HCT116 (cell line): ENCODE results near the gene ZNRF3. TPM values are rescaled to one million over a fixed set of nuclear protein-coding genes. Genes with fewer than 3 reads are reported as not detected.

Source experiments
- ATAC-seq: fragments of 200-7000 bp; cut with Tn5 transposase; 2 replicates; pipeline ENCODE4 v1.9.1; 2020; ENCODE audit warnings: mild to moderate bottlenecking, moderate library complexity
- BruUV-seq: library from RNA; stranded (reverse); fragments of 400-500 nt; replicated peaks from 2 replicates; lab custom pipeline; 2021; lab: Mats Ljungman, UMichigan
- CTCF ChIA-PET: fragments of 300-600 bp; sonication (Branson Sonifier 250); formaldehyde crosslinking; loops from one replicate; lab custom pipeline; 2021; ENCODE audit warnings: antibody characterized with exemption; lab: Charles Lee
- POLR2A ChIA-PET: fragments of 300-600, 350-600 bp; sonication (Branson Sonifier 250); formaldehyde crosslinking; loops from one replicate; lab custom pipeline; 2021; ENCODE audit warnings: antibody characterized with exemption; lab: Charles Lee
- RAD21 ChIA-PET, 2 experiments: fragments of 300-600 bp; sonication (Branson Sonifier 250); formaldehyde crosslinking; loops; one replicate each; lab custom pipeline; 2023; ENCODE audit warnings: low total read pairs in 2 of 2; ENCODE audit not compliant: uncharacterized antibody in 2 of 2, unreplicated experiment in 2 of 2, low non-redundant PET in 1 of 2; lab: Charles Lee
- DNase-seq: peaks from one replicate; pipeline ENCODE4 v3.0.0-alpha.2; 2010; ENCODE audit warnings: low read depth, low spot score
- H2AFZ ChIP-seq: fragments of 200-600 bp; shearing (Covaris generic), sonication (generic); 2 replicates; pipeline ENCODE4 v1.6.1; 2017; ENCODE audit warnings: low read depth, mixed run types, mixed read lengths, antibody characterized with exemption, low read length; ENCODE audit not compliant: poor library complexity, severe bottlenecking
- H3K27ac ChIP-seq: 2 replicates; pipeline ENCODE4 v1.5.1; 2012; ENCODE audit warnings: low read depth, low read length
- H3K27me3 ChIP-seq: fragments of 200-600 bp; sonication (generic); 2 replicates; pipeline ENCODE4 v1.6.1; 2016; ENCODE audit warnings: mixed run types, low read length, mixed read lengths; ENCODE audit not compliant: insufficient read depth
- H3K36me3 ChIP-seq, 2 experiments: fragments of 200-500 bp in 1 of 2; fragments of 200-600 bp in 1 of 2; sonication (Bioruptor generic) in 1 of 2; sonication (generic) in 1 of 2; 2 replicates each; pipeline versions ENCODE4 v1.5.1 to v1.6.1; 2014 to 2016; ENCODE audit warnings: low read length in 2 of 2, inconsistent platforms in 1 of 2, mixed read lengths in 1 of 2, mixed run types in 1 of 2; ENCODE audit not compliant: insufficient read depth in 2 of 2, control insufficient read depth in 1 of 2
- H3K4me1 ChIP-seq, 2 experiments: fragments of 200-600 bp in 1 of 2; sonication (generic) in 1 of 2; 2 replicates each; pipeline versions ENCODE4 v1.5.1 to v1.6.1; 2012 to 2017; ENCODE audit warnings: low read length in 2 of 2, inconsistent platforms in 1 of 2, mild to moderate bottlenecking in 1 of 2, mixed read lengths in 1 of 2, mixed run types in 1 of 2, moderate library complexity in 1 of 2; ENCODE audit not compliant: insufficient read depth in 2 of 2, control insufficient read depth in 1 of 2
- H3K4me2 ChIP-seq: fragments of 200-600 bp; sonication (generic); 2 replicates; pipeline ENCODE4 v1.6.1; 2017; ENCODE audit warnings: mixed run types, low read length, mixed read lengths
- H3K4me3 ChIP-seq, 2 experiments: fragments of 200-600 bp in 1 of 2; sonication (generic) in 1 of 2; replicated peaks in 1 of 2; 2 replicates each; pipeline ENCODE4 v1.5.1; 2011 to 2016; ENCODE audit warnings: low read length in 2 of 2, control low read depth in 1 of 2, low read depth in 1 of 2, mild to moderate bottlenecking in 1 of 2, mixed read lengths in 1 of 2, mixed run types in 1 of 2
- H3K79me2 ChIP-seq: fragments of 200-600 bp; sonication (generic); 2 replicates; pipeline ENCODE4 v1.6.1; 2017; ENCODE audit warnings: mild to moderate bottlenecking, mixed run types, low read length, moderate library complexity, mixed read lengths; ENCODE audit not compliant: insufficient read depth
- H3K9ac ChIP-seq: fragments of 200-600 bp; sonication (generic); 2 replicates; pipeline ENCODE4 v1.6.1; 2016; ENCODE audit warnings: low read length, mixed read lengths
- H3K9me2 ChIP-seq: fragments of 200-600 bp; sonication (generic), shearing (Covaris generic); 2 replicates; pipeline ENCODE4 v1.6.1; 2017; ENCODE audit warnings: mixed run types, mild to moderate bottlenecking, moderate library complexity; ENCODE audit not compliant: insufficient read depth
- H3K9me3 ChIP-seq, 2 experiments: fragments of 200-500 bp in 1 of 2; fragments of 200-600 bp in 1 of 2; sonication (Bioruptor generic) in 1 of 2; sonication (generic) in 1 of 2; 2 replicates each; pipeline ENCODE4 v1.6.1; 2014 to 2017; ENCODE audit warnings: low read length in 2 of 2, mixed read lengths in 2 of 2, inconsistent platforms in 1 of 2, low read depth in 1 of 2, mild to moderate bottlenecking in 1 of 2, mixed run types in 1 of 2, moderate library complexity in 1 of 2; ENCODE audit not compliant: control insufficient read depth in 1 of 2, insufficient read depth in 1 of 2
- H4K20me1 ChIP-seq: fragments of 200-600 bp; sonication (generic), shearing (Covaris generic); 2 replicates; pipeline ENCODE4 v1.6.1; 2017; ENCODE audit warnings: mixed run types, mild to moderate bottlenecking, moderate library complexity; ENCODE audit not compliant: insufficient read depth
- CBX3 ChIP-seq: IDR thresholded peaks from 2 replicates; pipeline ENCODE4 v1.6.1; 2012; ENCODE audit warnings: low read depth
- EZH2 ChIP-seq: fragments of 200-600 bp; sonication (generic); IDR thresholded peaks from 2 replicates; pipeline ENCODE4 v1.6.1; 2017; ENCODE audit warnings: antibody characterized with exemption, mixed run types
- EZH2phosphoT487 ChIP-seq: fragments of 200-600 bp; IDR thresholded peaks from 2 replicates; pipeline ENCODE4 v1.6.1; 2018; ENCODE audit warnings: antibody characterized with exemption, borderline replicate concordance
- MAX ChIP-seq: IDR thresholded peaks from 2 replicates; pipeline ENCODE4 v1.6.1; 2012
- POLR2AphosphoS5 ChIP-seq: IDR thresholded peaks from 2 replicates; pipeline ENCODE4 v1.6.1; 2011; ENCODE audit warnings: mild to moderate bottlenecking, low read depth, low read length, moderate library complexity
- SRF ChIP-seq: IDR thresholded peaks from 2 replicates; pipeline ENCODE4 v1.6.1; 2012; ENCODE audit warnings: low read depth
- TCF7L2 ChIP-seq: IDR thresholded peaks from 2 replicates; pipeline ENCODE4 v1.7.0; 2011; ENCODE audit warnings: borderline replicate concordance, inconsistent platforms; ENCODE audit not compliant: insufficient read depth, insufficient read length; ENCODE audit errors: extremely low read depth
- YY1 ChIP-seq: IDR thresholded peaks from 2 replicates; pipeline ENCODE4 v1.6.1; 2011; ENCODE audit warnings: low read length, low read depth, moderate library complexity, mild to moderate bottlenecking; ENCODE audit not compliant: insufficient replicate concordance; ENCODE audit errors: extremely low read depth
- intact Hi-C: fragments of 100-400 bp; cut with micrococcal nuclease; formaldehyde crosslinking; loops from 2 replicates; pipeline ENCODE4 v1.10.0; 2022
- total RNA-seq: library from RNA; stranded (reverse); gene quantifications from one replicate; pipeline ENCODE4 v1.2.1, GENCODE V29; 2021; ENCODE audit not compliant: unreplicated experiment

ZNRF3 gene
- total RNA-seq, 1 experiment from 2014 or later = 12.2 TPM

DNA sequence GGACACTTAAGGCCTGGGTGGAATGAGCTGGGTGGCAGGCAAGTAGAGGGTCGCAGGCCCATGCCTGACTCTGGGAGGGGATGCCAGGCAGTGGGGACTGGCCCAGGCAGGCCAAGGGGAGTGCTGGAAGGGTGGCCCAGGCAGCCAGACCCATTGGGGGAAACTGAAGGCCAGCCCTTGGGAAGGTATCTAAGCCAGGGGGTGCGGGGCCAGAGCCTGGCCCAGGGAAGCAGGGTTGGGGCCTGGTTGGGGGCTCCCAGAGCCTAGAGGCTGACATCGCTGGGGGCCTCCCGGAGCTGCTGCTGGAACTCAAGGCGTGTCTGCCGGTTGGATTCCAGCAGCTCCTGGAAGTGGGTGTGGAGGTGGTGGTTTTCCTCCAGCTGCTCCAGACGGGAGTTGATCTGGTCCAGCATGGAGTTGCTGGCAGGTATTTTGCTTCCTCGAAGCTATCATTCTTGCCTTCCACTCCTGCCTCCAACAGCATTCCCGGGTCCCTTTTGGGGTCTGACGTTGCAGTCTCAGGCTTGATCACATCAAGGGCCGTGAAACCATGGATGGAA is 47.7 kb upstream of the ZNRF3 start:
- no peak for ATAC-seq

GRCh38 chr22:28837640-28838039 is 45.7 kb upstream of the ZNRF3 start:
- DNase-seq = no peak
- no peaks in the 10 kb centered on the region for H3K79me2 ChIP-seq
- no peaks in the 10 kb centered on the region for H3K4me1 ChIP-seq
- TF ChIP-seq MAX (no peak), POLR2AphosphoS5 (no peak), TCF7L2 (no peak), EZH2phosphoT487 (no peak), EZH2 (no peak), SRF (no peak), YY1 (no peak)
- TF ChIP-seq, all 23 proteins: peak for 0
- Histone ChIP-seq H4K20me1 (no peaks in the 10 kb centered on the region), H3K4me3 (no peak overlapping the region), H3K9ac (no peak overlapping the region), H3K36me3 (no peaks in the 10 kb centered on the region), H3K27me3 (no peaks in the 10 kb centered on the region), H3K4me2 (no peak overlapping the region), H3K9me2 (no peaks in the 10 kb centered on the region), H2AFZ (no peak overlapping the region), H3K27ac (no peak overlapping the region), H3K9me3 (no peaks in the 10 kb centered on the region)
- ChIA-PET CTCF (interaction anchor here (1.5 kb wide), 1 partner anchor 203 kb away, joined by 7 read pairs; no protein-coding TSS in a partner anchor), POLR2A (no interaction called here), RAD21 (interaction anchor here in 1 of 2 experiments (0.6 kb wide), 1 partner anchor 227 kb away, joined by 14 read pairs; no protein-coding TSS in a partner anchor)
- no TSS peak for BruUV-seq
- intact Hi-C loops = no loop called here
- no peak for ATAC-seq

More for the DNA sequence above, 47.7 kb upstream of the ZNRF3 start:
- TF ChIP-seq MAX (no peak), CBX3 (no peak)
- Histone ChIP-seq H3K9me3 (no peaks in the 10 kb centered on the region), H3K9ac (no peak overlapping the region), H3K4me1 (no peaks in the 10 kb centered on the region), H4K20me1 (no peaks in the 10 kb centered on the region), H3K4me2 (no peak overlapping the region), H3K36me3 (no peaks in the 10 kb centered on the region), H3K79me2 (no peaks in the 10 kb centered on the region), H3K27me3 (no peaks in the 10 kb centered on the region), H2AFZ (no peak overlapping the region), H3K9me2 (no peaks in the 10 kb centered on the region), H3K4me3 (no peak overlapping the region), H3K27ac (no peak overlapping the region)
- ChIA-PET RAD21 (no interaction called here), POLR2A (no interaction called here), CTCF (no interaction called here)
- intact Hi-C loops = no loop called here
- no TSS peak for BruUV-seq
- DNase-seq = no peak
